GM10266 (cell line): ENCODE measurements around the gene M1AP.

Source experiments
- DNase-seq: peaks from one replicate; pipeline ENCODE4 v3.0.0; 2012; ENCODE audit errors: extremely low spot score
- CTCF ChIP-seq: IDR thresholded peaks from 2 replicates; pipeline ENCODE4 v1.5.1; 2012; ENCODE audit warnings: mild to moderate bottlenecking, low read depth; ENCODE audit not compliant: control insufficient read depth, insufficient read depth; ENCODE audit errors: missing control alignments

Gene M1AP

GRCh38 chr2:74619651-74620297 is 28.4 kb downstream of the M1AP start:
- DNase-seq: no peak
- no peak for TF ChIP-seq CTCF

GRCh38 chr2:74618410-74619083 is 29.6 kb downstream of the M1AP start:
- DNase-seq: no peak
- TF ChIP-seq CTCF: no peak

GRCh38 chr2:74617122-74617521 is 31.0 kb downstream of the M1AP start:
- no peak for DNase-seq

GRCh38 chr2:74606927-74607326 is 41.2 kb downstream of the M1AP start:
- TF ChIP-seq CTCF: no peak
- DNase-seq: no peak

More at GRCh38 chr2:74617122-74617521, 31.0 kb downstream of the M1AP start:
- TF ChIP-seq CTCF: no peak

- DNase-seq: no peak
- TF ChIP-seq CTCF: no peak
Observed at GRCh38 chr2:74603282-74604000, 44.7 kb downstream of the M1AP start.

GRCh38 chr2:74602586-74603281 is 45.4 kb downstream of the M1AP start:
- DNase-seq: no peak
- no peak for TF ChIP-seq CTCF
